Tibial nerve (tissue), 3 donors: ENCODE measurements around the gene KIAA1217.

ENCODE experiments used
- CTCF ChIP-seq, 5 experiments: fragments of 200-600 bp in 3 of 5; fragments of 450-650 bp in 2 of 5; sonication (generic) in 3 of 5; IDR thresholded peaks; one replicate each; pipeline ENCODE4 v1.5.1; 2016 to 2019; ENCODE audit warnings: antibody characterized with exemption in 5 of 5, mild to moderate bottlenecking in 3 of 5, moderate library complexity in 2 of 5
- POLR2A ChIP-seq, 2 donors: fragments of 450-650 bp; IDR thresholded peaks; one replicate each; pipeline ENCODE4 v1.6.1; 2017; ENCODE audit warnings: antibody characterized with exemption in 2 of 2, mild to moderate bottlenecking in 2 of 2, moderate library complexity in 2 of 2

GRCh38 chr10:24574161-24574560, 365.2 kb downstream of the KIAA1217 start:
- TF ChIP-seq CTCF (IDR thresholded peaks at IDR 0.05), result no peak
- no peak for TF ChIP-seq POLR2A (IDR thresholded peaks at IDR 0.05)
